GM12878 (cell line): ENCODE results near the gene KDM8. TPM values are rescaled to one million over a fixed set of nuclear protein-coding genes. Genes with fewer than 3 reads are reported as not detected.

Experiments used
- ATAC-seq: fragments of 200-7000 bp; cut with Tn5 transposase; 3 replicates; pipeline ENCODE4 v1.9.1; 2020; ENCODE audit warnings: mild to moderate bottlenecking, moderate library complexity
- BruUV-seq: library from RNA; stranded (reverse); fragments of 400-500 nt; replicated peaks from 2 replicates; lab custom pipeline; 2021; lab: Mats Ljungman, UMichigan
- CTCF ChIA-PET: fragments of 300-600 bp; sonication (Branson Sonifier 250); formaldehyde crosslinking; extraction: SDS; loops from one replicate; lab custom pipeline; 2021; ENCODE audit warnings: inconsistent platforms; lab: Yijun Ruan, JAX
- POLR2A ChIA-PET: fragments of 350-600 bp; formaldehyde crosslinking; extraction: SDS; loops from one replicate; lab custom pipeline; 2021; ENCODE audit warnings: inconsistent platforms; lab: Charles Lee
- RAD21 ChIA-PET: fragments of 300-600 bp; sonication (Branson Sonifier 250); formaldehyde crosslinking; loops from one replicate; lab custom pipeline; 2023; ENCODE audit warnings: antibody characterized with exemption; ENCODE audit not compliant: unreplicated experiment; lab: Charles Lee
- SMC1A ChIA-PET: fragments of 300-600 bp; sonication (Branson Sonifier 250); formaldehyde crosslinking; loops from one replicate; lab custom pipeline; 2023; ENCODE audit not compliant: unreplicated experiment, uncharacterized antibody; lab: Charles Lee
- DNase-seq: peaks from one replicate; pipeline ENCODE4 v3.0.0-alpha.2; 2011; ENCODE audit warnings: low read depth, low spot score
- FAIRE-seq: peaks from 3 replicates; lab custom pipeline; 2011; peaks lifted over from hg19 to GRCh38; lab: Jason Lieb, UNC
- H2AFZ ChIP-seq: 2 replicates; pipeline ENCODE4 v1.6.0; 2011; ENCODE audit warnings: low read depth, low read length, control low read depth; ENCODE audit not compliant: control insufficient read depth
- H3K27ac ChIP-seq: 2 replicates; pipeline ENCODE4 v1.5.1; 2011; ENCODE audit warnings: control low read depth; ENCODE audit not compliant: control insufficient read depth, insufficient read depth
- H3K27me3 ChIP-seq, 2 experiments: replicated peaks in 1 of 2; 2 replicates each; pipeline versions ENCODE4 v1.6.0 to v1.6.1; 2011; ENCODE audit warnings: low read length in 1 of 2; ENCODE audit not compliant: control insufficient read depth in 2 of 2, insufficient read depth in 2 of 2
- H3K36me3 ChIP-seq, 2 experiments: 2 replicates each; pipeline ENCODE4 v1.5.1; 2011; ENCODE audit warnings: low read length in 1 of 2; ENCODE audit not compliant: control insufficient read depth in 2 of 2, insufficient read depth in 2 of 2
- H3K4me1 ChIP-seq: 2 replicates; pipeline ENCODE4 v1.6.1; 2011; ENCODE audit warnings: mild to moderate bottlenecking, low read length, moderate library complexity, mixed read lengths; ENCODE audit not compliant: control insufficient read depth, insufficient read depth
- H3K4me2 ChIP-seq: 2 replicates; pipeline ENCODE4 v1.6.0; 2011; ENCODE audit warnings: control low read depth; ENCODE audit not compliant: control insufficient read depth, insufficient read depth
- H3K4me3 ChIP-seq: fragments of 200-600 bp; sonication (generic); 2 replicates; pipeline ENCODE4 v1.5.1; 2016
- H3K79me2 ChIP-seq: 2 replicates; pipeline ENCODE4 v1.6.0; 2011; ENCODE audit warnings: low read length; ENCODE audit not compliant: control insufficient read depth, insufficient read depth
- H3K9ac ChIP-seq: 2 replicates; pipeline ENCODE4 v1.8.0; 2011; ENCODE audit warnings: low read length, control low read depth, mixed read lengths; ENCODE audit not compliant: control insufficient read depth, insufficient read depth
- H3K9me3 ChIP-seq: replicated peaks from 3 replicates; pipeline ENCODE4 v1.5.1; 2011; ENCODE audit warnings: mild to moderate bottlenecking, low read length; ENCODE audit not compliant: control insufficient read depth, insufficient read depth
- H4K20me1 ChIP-seq: 2 replicates; pipeline ENCODE4 v1.6.0; 2011; ENCODE audit not compliant: control insufficient read depth, insufficient read depth
- BHLHE40 ChIP-seq, 2 experiments: fragments of 450-650 bp in 1 of 2; IDR thresholded peaks; 2 replicates each; pipeline ENCODE4 v1.6.1; 2011 to 2017; ENCODE audit warnings: low read depth in 2 of 2, borderline replicate concordance in 1 of 2, improper control_type of control experiment in 1 of 2, low read length in 1 of 2, mild to moderate bottlenecking in 1 of 2
- DPF2 ChIP-seq: fragments of 450-650 bp; IDR thresholded peaks from 2 replicates; pipeline ENCODE4 v1.6.1; 2017; ENCODE audit warnings: mild to moderate bottlenecking
- ETV6 ChIP-seq, 2 experiments: fragments of 450-650 bp in 1 of 2; IDR thresholded peaks in 1 of 2; conservative IDR thresholded peaks in 1 of 2; 2 replicates each; pipeline ENCODE4 v1.6.1; 2014; ENCODE audit warnings: antibody characterized with exemption in 1 of 2, borderline replicate concordance in 1 of 2, low read depth in 1 of 2, mild to moderate bottlenecking in 1 of 2, moderate library complexity in 1 of 2
- PAX8 ChIP-seq: fragments of 450-650 bp; IDR thresholded peaks from 2 replicates; pipeline ENCODE4 v1.6.1; 2017; ENCODE audit warnings: mild to moderate bottlenecking, moderate library complexity
- PML ChIP-seq: IDR thresholded peaks from 2 replicates; pipeline ENCODE4 v1.6.1; 2012; ENCODE audit warnings: low read length, inconsistent platforms
- POLR2A ChIP-seq: IDR thresholded peaks from 2 replicates; pipeline ENCODE4 v1.6.1; 2011; ENCODE audit warnings: low read depth, mild to moderate bottlenecking, low read length
- POLR2AphosphoS5 ChIP-seq: IDR thresholded peaks from 2 replicates; pipeline ENCODE4 v1.6.1; 2011; ENCODE audit warnings: mild to moderate bottlenecking, low read length, inconsistent platforms
- SIN3A ChIP-seq: IDR thresholded peaks from 2 replicates; pipeline ENCODE4 v1.6.1; 2012; ENCODE audit warnings: low read depth, low read length, improper control_type of control experiment
- TCF7 ChIP-seq: IDR thresholded peaks from 2 replicates; pipeline ENCODE4 v1.6.1; 2014; ENCODE audit warnings: antibody characterized with exemption, borderline replicate concordance
- WGBS: methylation state at CpG from one replicate; pipeline ENCODE4 v1.1.6; 2016; ENCODE audit warnings: low lambda C conversion rate; ENCODE audit not compliant: insufficient replicate concordance, insufficient coverage; ENCODE audit errors: missing lambda C conversion rate; 5-methylcytosine and 5-hydroxymethylcytosine counted together
- in situ Hi-C: fragments of 300-500 bp; cut with MboI; formaldehyde crosslinking; loops from 9 replicates; pipeline ENCODE4 v1.14.3; 2018; ENCODE audit warnings: mixed read lengths
- intact Hi-C: fragments of 100-400 bp; cut with micrococcal nuclease; formaldehyde crosslinking; loops from one replicate; pipeline ENCODE4 v1.14.2; 2022; ENCODE audit not compliant: unreplicated experiment
- polyA plus RNA-seq, 11 experiments: library from polyadenylated mRNA; depleted of rRNA in 4 of 11; unstranded in 6 of 11; stranded (reverse) in 5 of 11; fragments of >200 nt; fragmentation: Nextera tagmentation in 4 of 11; fragmentation: Illumina TruSeq in 1 of 11; extraction: Ambion mirVana in 4 of 11; extraction: Trizol in 1 of 11; gene quantifications; 1 replicate in 1 of 11; 2 replicates in 10 of 11; pipeline versions ENCODE4 v1.2.1 to v1.2.3, GENCODE V29; 2011 to 2016; ENCODE audit warnings: inconsistent platforms in 2 of 11, missing spikeins in 2 of 11, low read depth in 1 of 11
- total RNA-seq, 4 experiments: library from RNA; depleted of rRNA in 3 of 4; stranded (reverse); fragments of >200 nt in 3 of 4; fragmentation: Illumina TruSeq in 1 of 4; extraction: Trizol in 1 of 4; gene quantifications; 2 replicates each; pipeline versions ENCODE4 v1.2.1 to v1.2.3, GENCODE V29; 2013 to 2021

Gene KDM8
- total and polyA plus RNA-seq, 10 of the 15 experiments (the other 5 are each of a cell fraction or from before 2014, with no cell fraction given), result 0.79 to 8.9 (median 5.8) TPM

DNA sequence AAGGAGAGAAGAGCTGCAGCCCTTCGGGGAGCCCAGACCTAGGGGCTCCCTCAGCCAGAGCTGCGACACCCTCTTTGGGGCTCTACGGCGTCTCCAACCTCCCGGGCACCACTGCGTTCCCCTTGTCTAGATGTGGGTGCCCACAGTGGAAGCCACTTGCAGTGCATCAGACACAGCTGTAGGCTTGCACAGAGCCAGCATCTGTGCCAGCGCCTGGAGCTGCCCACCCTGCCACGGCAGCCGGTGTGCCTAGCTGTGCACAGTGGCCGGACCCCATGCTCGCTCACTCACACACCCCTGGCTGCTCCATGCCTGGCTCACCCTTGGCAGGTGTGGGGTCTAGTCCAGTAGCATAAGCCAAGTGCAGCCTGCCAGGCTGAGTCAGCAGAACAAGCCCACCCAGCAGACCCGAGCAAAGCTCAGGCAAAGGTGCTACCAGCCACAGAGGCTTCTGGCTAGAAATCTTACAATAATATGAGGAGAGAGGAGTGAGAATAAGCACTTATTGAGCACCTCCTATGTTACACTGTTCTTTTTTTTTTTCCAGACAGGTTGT, 12.9 kb upstream of the KDM8 start:
- Histone ChIP-seq H3K36me3 (no peaks in the 10 kb centered on the region), H3K9ac (no peak overlapping the region), H3K4me1 (no peaks in the 10 kb centered on the region), H3K79me2 (no peaks in the 10 kb centered on the region), H3K27ac (no peak overlapping the region), H3K4me3 (no peak overlapping the region), H3K27me3 (no peaks in the 10 kb centered on the region), H2AFZ (no peak overlapping the region), H3K9me3 (no peaks in the 10 kb centered on the region; the same call in 2 of the 3 replicates), H4K20me1 (no peaks in the 10 kb centered on the region), H3K4me2 (no peak overlapping the region)
- no TSS peak for BruUV-seq
- ChIA-PET CTCF (interaction anchor here (1.3 to 3.6 kb wide), 3 partner anchors 8 to 177 kb away, joined by 3 to 18 read pairs (median 7); no protein-coding TSS in a partner anchor), POLR2A (no interaction called here), RAD21 (no interaction called here), SMC1A (interaction anchor here (1.3 kb wide), 1 partner anchor 11 kb away, joined by 3 read pairs; no protein-coding TSS in a partner anchor)
- FAIRE-seq, result no peak
- WGBS, result 91% methylated on average over 12 of the region's 12 CpGs
- no peak for ATAC-seq
- intact Hi-C loops, result no loop called here
- no peak for DNase-seq
- TF ChIP-seq DPF2 (no peak), TCF7 (no peak)
- in situ Hi-C loops, result no loop called here

GRCh38 chr16:27191352-27191924, 11.9 kb upstream of the KDM8 start:
- Histone ChIP-seq H3K4me1 (no peaks in the 10 kb centered on the region), H3K9me3 (no peaks in the 10 kb centered on the region; the same call in 2 of the 3 replicates), H3K36me3 (no peaks in the 10 kb centered on the region), H3K79me2 (no peaks in the 10 kb centered on the region), H3K4me2 (no peak overlapping the region), H3K4me3 (no peak overlapping the region), H3K27ac (no peak overlapping the region), H3K9ac (no peak overlapping the region), H2AFZ (no peak overlapping the region), H3K27me3 (no peaks in the 10 kb centered on the region), H4K20me1 (no peaks in the 10 kb centered on the region)
- RAD21 ChIA-PET, result interaction anchor here (1.4 kb wide), 1 partner anchor 12 kb away, joined by 3 read pairs; the partner anchor contains the start of gene KDM8
- ATAC-seq, result no peak
- 42% methylated on average over 7 of the region's 7 CpGs for WGBS
- no peak for FAIRE-seq
- DNase-seq, result no peak
- in situ Hi-C loops (no loop called here), intact Hi-C loops (no loop called here)
- TF ChIP-seq POLR2AphosphoS5, result no peak
- no peak for TF ChIP-seq BHLHE40 (IDR thresholded peaks at IDR 0.05; ENCODE audit: borderline replicate concordance in 1 of 2, low read depth in 2 of 2, low read length in 1 of 2)
- TF ChIP-seq PAX8, result no peak
- no peak for TF ChIP-seq SIN3A
- no peak for TF ChIP-seq PML
- no peak for TF ChIP-seq ETV6 (conservative IDR thresholded peaks at IDR 0.05 in 1 of 2, IDR thresholded peaks at IDR 0.05 in 1 of 2; ENCODE audit: borderline replicate concordance in 1 of 2, low read depth in 1 of 2)
- TF ChIP-seq POLR2A, result no peak
- BruUV-seq, result no TSS peak
- CTCF ChIA-PET, result interaction anchor here (1.8 to 3.6 kb wide), 2 partner anchors 7 to 11 kb away, joined by 7 to 18 read pairs; no protein-coding TSS in a partner anchor
- SMC1A ChIA-PET, result no interaction called here
- POLR2A ChIA-PET, result no interaction called here
